Rectal smooth muscle tissue (tissue), 1 donor: Measurements from ENCODE around the gene ATP11A.

Experiments used
- H3K27ac ChIP-seq: one replicate; pipeline ENCODE4 v1.7.0; 2013; ENCODE audit warnings: low read depth, low read length, inconsistent platforms
- H3K27me3 ChIP-seq: one replicate; pipeline ENCODE4 v1.7.0; 2013; ENCODE audit warnings: low read length; ENCODE audit not compliant: control insufficient read depth, insufficient read depth
- H3K36me3 ChIP-seq: one replicate; pipeline ENCODE4 v1.7.0; 2013; ENCODE audit warnings: low read length; ENCODE audit not compliant: control insufficient read depth, insufficient read depth
- H3K4me1 ChIP-seq: one replicate; pipeline ENCODE4 v1.7.0; 2013; ENCODE audit warnings: low read length; ENCODE audit not compliant: control insufficient read depth, insufficient read depth
- H3K4me3 ChIP-seq: one replicate; pipeline ENCODE4 v1.7.0; 2013; ENCODE audit warnings: low read length
- H3K9ac ChIP-seq: one replicate; pipeline ENCODE4 v1.7.0; 2013; ENCODE audit warnings: low read length

ATP11A gene

GRCh38 chr13:112729408-112729807 lies 39.6 kb downstream of the ATP11A start:
- Histone ChIP-seq H3K4me1 (peaks cover 2% of the 10 kb centered on the region), H3K4me3 (no peak overlapping the region), H3K27ac (no peak overlapping the region), H3K36me3 (no peaks in the 10 kb centered on the region), H3K9ac (no peak overlapping the region), H3K27me3 (no peaks in the 10 kb centered on the region)

GRCh38 chr13:112730157-112730671 lies 40.4 kb downstream of the ATP11A start:
- Histone ChIP-seq H3K4me1 (peaks cover 2% of the 10 kb centered on the region), H3K27me3 (no peaks in the 10 kb centered on the region), H3K27ac (no peak overlapping the region), H3K9ac (no peak overlapping the region), H3K36me3 (no peaks in the 10 kb centered on the region), H3K4me3 (no peak overlapping the region)

GRCh38 chr13:112731667-112732616 lies 42.1 kb downstream of the ATP11A start:
- no peak overlapping the region for H3K9ac ChIP-seq
- H3K4me3 ChIP-seq, result no peak overlapping the region
- no peaks in the 10 kb centered on the region for H3K27me3 ChIP-seq
- no peaks in the 10 kb centered on the region for H3K36me3 ChIP-seq
- H3K27ac ChIP-seq, result no peak overlapping the region
- H3K4me1 ChIP-seq, result peaks cover 2% of the 10 kb centered on the region

- Histone ChIP-seq H3K4me3 (no peak overlapping the region), H3K36me3 (no peaks in the 10 kb centered on the region), H3K4me1 (peaks cover 2% of the 10 kb centered on the region), H3K27ac (no peak overlapping the region), H3K27me3 (no peaks in the 10 kb centered on the region), H3K9ac (no peak overlapping the region)
These were observed 42.8 kb downstream of the ATP11A start for GRCh38 chr13:112732679-112733078.

GRCh38 chr13:112733112-112733511 lies 43.3 kb downstream of the ATP11A start:
- H3K9ac ChIP-seq, result no peak overlapping the region
- H3K27ac ChIP-seq, result no peak overlapping the region
- H3K4me1 ChIP-seq, result peaks cover 2% of the 10 kb centered on the region
- H3K36me3 ChIP-seq, result no peaks in the 10 kb centered on the region
- no peak overlapping the region for H3K4me3 ChIP-seq
- no peaks in the 10 kb centered on the region for H3K27me3 ChIP-seq

- H3K27ac ChIP-seq, result no peak overlapping the region
These were observed 44.0 kb downstream of the ATP11A start for GRCh38 chr13:112733661-112734379.

GRCh38 chr13:112734696-112735547 lies 45.1 kb downstream of the ATP11A start:
- Histone ChIP-seq H3K4me3 (no peak overlapping the region), H3K36me3 (no peaks in the 10 kb centered on the region), H3K4me1 (no peaks in the 10 kb centered on the region), H3K9ac (no peak overlapping the region), H3K27me3 (no peaks in the 10 kb centered on the region), H3K27ac (no peak overlapping the region)

More at GRCh38 chr13:112733661-112734379, 44.0 kb downstream of the ATP11A start:
- Histone ChIP-seq H3K4me1 (peaks cover 2% of the 10 kb centered on the region), H3K36me3 (no peaks in the 10 kb centered on the region), H3K9ac (no peak overlapping the region), H3K27me3 (no peaks in the 10 kb centered on the region), H3K4me3 (no peak overlapping the region)

GRCh38 chr13:112735791-112736190 lies 46.0 kb downstream of the ATP11A start:
- H3K4me3 ChIP-seq, result no peak overlapping the region
- no peaks in the 10 kb centered on the region for H3K36me3 ChIP-seq
- no peak overlapping the region for H3K9ac ChIP-seq
- no peaks in the 10 kb centered on the region for H3K4me1 ChIP-seq
- H3K27ac ChIP-seq, result no peak overlapping the region
- no peaks in the 10 kb centered on the region for H3K27me3 ChIP-seq

GRCh38 chr13:112737294-112737693 lies 47.5 kb downstream of the ATP11A start:
- Histone ChIP-seq H3K27me3 (no peaks in the 10 kb centered on the region), H3K4me3 (no peak overlapping the region), H3K9ac (no peak overlapping the region), H3K36me3 (no peaks in the 10 kb centered on the region), H3K4me1 (no peaks in the 10 kb centered on the region), H3K27ac (no peak overlapping the region)

GRCh38 chr13:112738606-112739005 lies 48.8 kb downstream of the ATP11A start:
- H3K9ac ChIP-seq, result no peak overlapping the region
- H3K4me3 ChIP-seq, result no peak overlapping the region
- H3K4me1 ChIP-seq, result no peaks in the 10 kb centered on the region
- H3K27ac ChIP-seq, result no peak overlapping the region
- no peaks in the 10 kb centered on the region for H3K36me3 ChIP-seq
- no peaks in the 10 kb centered on the region for H3K27me3 ChIP-seq

GRCh38 chr13:112740502-112741131 lies 50.8 kb downstream of the ATP11A start:
- H3K4me1 ChIP-seq, result no peaks in the 10 kb centered on the region
- H3K4me3 ChIP-seq, result no peak overlapping the region
- H3K9ac ChIP-seq, result no peak overlapping the region
- no peak overlapping the region for H3K27ac ChIP-seq
- no peaks in the 10 kb centered on the region for H3K27me3 ChIP-seq
- H3K36me3 ChIP-seq, result no peaks in the 10 kb centered on the region
